Measurements from ENCODE around the gene EPN1. TPM values are rescaled to one million over a fixed set of nuclear protein-coding genes. Genes with fewer than 3 reads are reported as not detected.

The EPN1 gene
- total and polyA plus RNA-seq, 9 of the 15 experiments (the other 6 are each of a cell fraction or from before 2014, with no cell fraction given): 0.08 to 138 (median 12.7) TPM

DNA sequence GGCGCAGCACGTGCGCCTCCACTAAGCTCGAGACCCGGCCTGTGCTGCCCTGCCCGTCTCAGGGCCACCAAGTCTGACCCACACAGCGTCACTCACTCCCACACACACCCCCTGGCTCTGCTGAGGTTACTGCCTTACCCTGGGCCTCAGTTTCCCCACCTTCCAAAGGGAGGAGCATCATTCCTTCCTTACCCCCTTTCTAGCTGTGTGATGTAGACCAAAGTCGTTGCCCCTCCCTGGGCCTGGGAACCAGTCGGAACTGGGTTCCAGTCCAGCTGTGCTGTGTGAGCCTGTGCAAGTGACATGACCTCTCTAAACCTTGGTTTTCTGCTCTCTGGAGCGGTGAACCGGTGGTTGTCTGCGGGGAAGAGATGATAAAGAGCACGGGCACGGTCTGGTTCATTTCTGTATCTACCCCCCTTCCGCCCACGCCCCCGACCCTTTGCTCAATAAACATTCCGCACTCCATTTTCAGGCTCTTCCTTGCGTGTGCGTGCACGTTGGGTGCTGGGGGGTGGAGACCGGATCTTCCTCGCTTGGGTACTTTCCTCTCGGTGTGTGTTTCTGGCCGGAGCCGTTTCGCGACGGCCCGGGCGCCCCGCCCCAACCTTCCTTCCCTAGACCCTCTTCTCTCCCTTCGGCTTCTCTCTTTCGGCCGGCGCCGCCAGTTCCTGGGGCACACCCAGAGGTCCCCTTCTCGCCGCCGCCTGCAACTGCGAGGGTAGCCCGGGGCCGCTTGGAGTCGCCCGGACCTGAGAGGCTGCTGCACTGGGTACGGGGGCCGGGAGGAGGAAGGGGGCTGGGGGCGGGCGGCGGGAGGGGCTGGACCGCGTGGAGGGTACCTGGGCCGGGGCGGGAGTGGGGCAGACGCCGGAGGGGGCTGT, 31.8 kb upstream of the EPN1 start, which contains the start of gene ZNF581 (continued):
- TF ChIP-seq, protein P1, sequence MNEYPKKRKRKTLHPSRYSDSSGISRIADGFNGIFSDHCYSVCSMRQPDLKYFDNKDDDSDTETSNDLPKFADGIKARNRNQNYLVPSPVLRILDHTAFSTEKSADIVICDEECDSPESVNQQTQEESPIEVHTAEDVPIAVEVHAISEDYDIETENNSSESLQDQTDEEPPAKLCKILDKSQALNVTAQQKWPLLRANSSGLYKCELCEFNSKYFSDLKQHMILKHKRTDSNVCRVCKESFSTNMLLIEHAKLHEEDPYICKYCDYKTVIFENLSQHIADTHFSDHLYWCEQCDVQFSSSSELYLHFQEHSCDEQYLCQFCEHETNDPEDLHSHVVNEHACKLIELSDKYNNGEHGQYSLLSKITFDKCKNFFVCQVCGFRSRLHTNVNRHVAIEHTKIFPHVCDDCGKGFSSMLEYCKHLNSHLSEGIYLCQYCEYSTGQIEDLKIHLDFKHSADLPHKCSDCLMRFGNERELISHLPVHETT (CRISPR knock-in tag; conservative IDR thresholded peaks at IDR 0.05 in 1 of 2, IDR thresholded peaks at IDR 0.05 in 1 of 2): peak in 1 of 2 experiments; percentile 80; a peak in 2 of 4 replicates
- TF ChIP-seq SNIP1 (IDR thresholded peaks at IDR 0.05; ENCODE audit: low read depth): no peak
- 0 out of 2 replicates have a peak, but pooled peaks have one; percentile 31 for TF ChIP-seq ELF2 (CRISPR knock-in tag; IDR thresholded peaks at IDR 0.05)
- 0 out of 2 replicates have a peak, but pooled peaks have one; percentile 29 for TF ChIP-seq NR2C2 (CRISPR knock-in tag; IDR thresholded peaks at IDR 0.05)
- TF ChIP-seq NR2C2 (tag; IDR thresholded peaks at IDR 0.05): peak; percentile 68
- TF ChIP-seq ZEB2 (IDR thresholded peaks at IDR 0.05): peak; percentile 97
- no peak for TF ChIP-seq ZNF282 (CRISPR knock-in tag; IDR thresholded peaks at IDR 0.05)
- TF ChIP-seq CCAR2 (IDR thresholded peaks at IDR 0.05; ENCODE audit: low read depth, low read length): no peak
- peak; percentile 90 for TF ChIP-seq SAP30 (IDR thresholded peaks at IDR 0.05; ENCODE audit: borderline replicate concordance, insufficient read depth, low read depth, low read length, poor library complexity, severe bottlenecking)
- TF ChIP-seq YY1 (IDR thresholded peaks at IDR 0.05; ENCODE audit: borderline replicate concordance in 1 of 3, control insufficient read depth in 1 of 3, extremely low read depth in 1 of 3, insufficient read depth in 3 of 3, insufficient read length in 1 of 3, insufficient replicate concordance in 2 of 3, low read depth in 1 of 3, low read length in 2 of 3): peak in 1 of 3 experiments; percentile 65
- no peak for TF ChIP-seq ARHGAP35 (IDR thresholded peaks at IDR 0.05; ENCODE audit: partially characterized antibody)
- peak; percentile 69 for TF ChIP-seq TBP (optimal IDR thresholded peaks at IDR 0.05; ENCODE audit: low read depth, low read length)
- no peak for TF ChIP-seq POLR3G (IDR thresholded peaks at IDR 0.05; ENCODE audit: extremely low read depth, insufficient read length, insufficient replicate concordance)
- TF ChIP-seq, protein P2, sequence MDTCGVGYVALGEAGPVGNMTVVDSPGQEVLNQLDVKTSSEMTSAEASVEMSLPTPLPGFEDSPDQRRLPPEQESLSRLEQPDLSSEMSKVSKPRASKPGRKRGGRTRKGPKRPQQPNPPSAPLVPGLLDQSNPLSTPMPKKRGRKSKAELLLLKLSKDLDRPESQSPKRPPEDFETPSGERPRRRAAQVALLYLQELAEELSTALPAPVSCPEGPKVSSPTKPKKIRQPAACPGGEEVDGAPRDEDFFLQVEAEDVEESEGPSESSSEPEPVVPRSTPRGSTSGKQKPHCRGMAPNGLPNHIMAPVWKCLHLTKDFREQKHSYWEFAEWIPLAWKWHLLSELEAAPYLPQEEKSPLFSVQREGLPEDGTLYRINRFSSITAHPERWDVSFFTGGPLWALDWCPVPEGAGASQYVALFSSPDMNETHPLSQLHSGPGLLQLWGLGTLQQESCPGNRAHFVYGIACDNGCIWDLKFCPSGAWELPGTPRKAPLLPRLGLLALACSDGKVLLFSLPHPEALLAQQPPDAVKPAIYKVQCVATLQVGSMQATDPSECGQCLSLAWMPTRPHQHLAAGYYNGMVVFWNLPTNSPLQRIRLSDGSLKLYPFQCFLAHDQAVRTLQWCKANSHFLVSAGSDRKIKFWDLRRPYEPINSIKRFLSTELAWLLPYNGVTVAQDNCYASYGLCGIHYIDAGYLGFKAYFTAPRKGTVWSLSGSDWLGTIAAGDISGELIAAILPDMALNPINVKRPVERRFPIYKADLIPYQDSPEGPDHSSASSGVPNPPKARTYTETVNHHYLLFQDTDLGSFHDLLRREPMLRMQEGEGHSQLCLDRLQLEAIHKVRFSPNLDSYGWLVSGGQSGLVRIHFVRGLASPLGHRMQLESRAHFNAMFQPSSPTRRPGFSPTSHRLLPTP (IDR thresholded peaks at IDR 0.05; ENCODE audit: borderline replicate concordance, extremely low read depth, insufficient read length): no peak
- no peak for TF ChIP-seq HOXB6 (CRISPR knock-in tag; IDR thresholded peaks at IDR 0.05; ENCODE audit: borderline replicate concordance)
- no peak for TF ChIP-seq KHSRP (IDR thresholded peaks at IDR 0.05)
- TF ChIP-seq CREM (IDR thresholded peaks at IDR 0.05; ENCODE audit: low read depth): peak; percentile 47; the same call in 1 of the 2 replicates
- peak; percentile 79 to 80; a peak in 2 of 4 replicates for TF ChIP-seq UBTF (IDR thresholded peaks at IDR 0.05; ENCODE audit: borderline replicate concordance in 1 of 2, low read depth in 2 of 2, low read length in 2 of 2)
- TF ChIP-seq NR2C1 (IDR thresholded peaks at IDR 0.05): peak; percentile 42; the same call in 1 of the 2 replicates
- TF ChIP-seq NR2C1 (tag; IDR thresholded peaks at IDR 0.05): peak; percentile 78
